A673 (cell line): Measurements from ENCODE around the gene PAGR1.

Experiments used
- CTCF ChIP-seq: fragments of 300-800, 200-600 bp; sonication (generic); conservative IDR thresholded peaks from 2 replicates; pipeline ENCODE4 v1.5.1; 2017; ENCODE audit warnings: low read depth, mild to moderate bottlenecking, antibody characterized with exemption, low read length, moderate library complexity, mixed read lengths
- EZH2 ChIP-seq: fragments of 200-600 bp; sonication (generic); IDR thresholded peaks from 2 replicates; pipeline ENCODE4 v1.6.1; 2017; ENCODE audit warnings: borderline replicate concordance, low read depth, mild to moderate bottlenecking, mixed read lengths, antibody characterized with exemption, low read length; ENCODE audit not compliant: poor library complexity, severe bottlenecking

- TF ChIP-seq CTCF (no peak), EZH2 (no peak)
Measured at GRCh38 chr16:29821643-29822115, 5.7 kb downstream of the PAGR1 start.
